GM12874 (cell line): ENCODE data around the gene CHST11.

ENCODE experiments used
- CTCF ChIP-seq: IDR thresholded peaks from 2 replicates; pipeline ENCODE4 v1.5.1; 2011; ENCODE audit warnings: low read depth, mild to moderate bottlenecking, control low read depth, low read length, moderate library complexity; ENCODE audit not compliant: insufficient read depth

Gene CHST11

DNA sequence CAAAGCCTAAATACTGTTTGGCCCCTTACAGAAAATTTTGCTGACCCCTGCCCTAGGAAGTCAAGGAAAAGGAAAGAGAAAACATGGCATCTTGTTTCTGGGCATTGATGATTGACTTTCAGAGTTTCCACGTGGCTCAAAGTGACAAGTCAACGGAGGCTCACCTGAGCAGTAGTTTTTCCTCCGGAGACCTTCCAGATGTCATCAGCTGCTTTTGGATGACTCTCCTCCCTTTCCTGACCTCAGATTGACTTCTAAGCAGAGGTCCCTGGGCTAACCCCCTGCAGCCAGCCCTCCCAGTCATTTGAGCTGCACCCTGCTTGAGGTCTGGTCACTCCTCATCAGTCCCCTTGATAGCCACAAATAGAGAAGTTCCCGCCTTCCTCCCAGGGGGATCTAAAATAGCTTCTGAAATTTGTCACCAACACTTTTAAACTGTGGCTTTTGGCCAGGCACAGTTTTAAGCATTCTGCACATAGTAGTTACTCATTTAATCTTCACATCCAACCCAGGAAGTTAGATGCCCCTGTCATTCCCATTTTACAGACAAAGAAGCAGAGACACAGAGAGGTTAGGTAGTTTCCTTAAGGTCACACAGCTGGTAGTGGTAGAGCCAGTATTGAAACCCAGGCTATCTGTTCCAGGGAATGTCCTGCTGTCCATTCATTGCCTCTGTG lies 143.4 kb downstream of the CHST11 start:
- no peak for TF ChIP-seq CTCF

DNA sequence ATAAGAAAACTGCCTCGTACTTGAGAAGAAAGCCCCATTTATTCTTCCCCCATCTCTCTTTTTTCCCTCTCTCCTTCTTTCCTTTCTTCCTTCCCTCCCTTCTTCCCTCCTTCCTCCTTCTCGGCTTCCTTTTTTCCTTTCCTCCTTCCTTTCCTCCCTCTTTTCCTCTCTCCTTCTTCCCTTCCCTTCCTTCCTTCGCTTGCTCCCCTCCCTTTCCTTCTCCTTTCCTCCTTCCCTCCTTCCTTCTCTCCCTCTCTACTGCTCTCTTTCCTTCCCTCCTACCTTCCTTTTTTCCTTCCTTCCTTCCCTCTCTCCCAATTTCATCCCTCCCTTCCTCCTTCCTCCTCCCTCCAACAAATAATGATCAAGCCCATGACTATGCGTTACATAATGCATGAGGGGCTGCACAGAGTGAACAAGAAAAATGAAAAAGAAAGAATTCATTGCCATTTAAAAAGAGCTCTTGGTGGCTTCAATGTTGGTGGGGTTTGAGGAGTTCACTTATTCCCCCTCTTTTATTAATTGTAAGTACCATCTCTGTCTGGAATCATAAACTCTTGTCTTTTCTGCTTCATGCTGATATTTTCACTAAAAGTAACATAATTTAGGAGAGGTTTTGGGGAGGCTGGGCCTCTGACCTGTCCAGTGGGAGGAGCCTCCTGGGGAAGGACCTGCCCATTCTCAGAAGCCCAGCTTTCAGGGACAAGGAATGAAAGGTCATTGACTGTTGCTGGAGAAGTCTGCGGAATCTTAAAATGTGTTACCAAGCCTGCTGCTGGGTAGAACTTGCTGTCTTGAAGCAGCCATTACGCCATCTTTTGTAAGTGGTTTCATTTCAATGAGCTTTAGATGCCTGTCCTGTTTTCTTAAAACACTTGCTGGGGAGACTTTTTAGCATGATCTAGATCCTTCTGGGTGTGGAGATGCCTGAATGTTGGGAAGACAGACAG lies 144.3 kb downstream of the CHST11 start:
- no peak for TF ChIP-seq CTCF

DNA sequence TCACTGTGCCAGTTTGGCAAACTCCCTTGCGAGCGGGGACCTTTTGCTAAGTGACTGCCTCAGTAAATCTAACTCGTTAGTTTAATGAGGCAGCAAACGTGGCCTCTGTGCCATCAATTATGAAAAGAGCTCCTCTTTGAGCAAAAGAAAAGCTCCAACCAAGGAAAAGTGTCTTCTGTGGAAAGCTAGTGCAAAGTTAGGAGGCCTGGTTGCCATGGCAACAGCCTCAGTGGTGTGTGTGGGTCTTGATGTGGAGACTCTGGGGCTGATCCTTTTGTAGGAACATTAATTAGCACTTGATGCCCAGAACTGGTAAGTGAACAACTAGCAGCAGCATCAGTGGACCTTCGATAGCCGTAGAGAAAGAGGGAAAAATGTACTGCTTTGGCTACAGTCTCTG lies 145.7 kb downstream of the CHST11 start:
- no peak for TF ChIP-seq CTCF

GRCh38 chr12:104602896-104603295 lies 146.1 kb downstream of the CHST11 start:
- no peak for TF ChIP-seq CTCF

- no peak for TF ChIP-seq CTCF
Measured at GRCh38 chr12:104603545-104603973, 146.8 kb downstream of the CHST11 start.

- TF ChIP-seq CTCF, result no peak
Measured at GRCh38 chr12:104604070-104604994, 147.6 kb downstream of the CHST11 start.
